Sigmoid colon (tissue), 4 donors: Measurements from ENCODE around the gene LIMS1.

Experiments
- CTCF ChIP-seq, 4 experiments: fragments of 450-650 bp in 3 of 4; fragments of 200-600 bp in 1 of 4; IDR thresholded peaks; one replicate each; pipeline ENCODE4 v1.5.1; 2016 to 2019; ENCODE audit warnings: antibody characterized with exemption in 4 of 4, mild to moderate bottlenecking in 3 of 4, moderate library complexity in 2 of 4
- POLR2A ChIP-seq, 2 donors: fragments of 450-650 bp; IDR thresholded peaks; one replicate each; pipeline ENCODE4 v1.6.1; 2016; ENCODE audit warnings: antibody characterized with exemption in 2 of 2, mild to moderate bottlenecking in 2 of 2, moderate library complexity in 2 of 2
- POLR2AphosphoS5 ChIP-seq, 4 donors: sonication (generic); formaldehyde crosslinking; IDR thresholded peaks; one replicate each; pipeline ENCODE4 v1.6.1; 2017; ENCODE audit warnings: antibody characterized with exemption in 4 of 4

GRCh38 chr2:108623616-108624015, 89.3 kb downstream of the LIMS1 start:
- TF ChIP-seq POLR2A (IDR thresholded peaks at IDR 0.05) = no peak
- no peak for TF ChIP-seq POLR2AphosphoS5 (IDR thresholded peaks at IDR 0.05)
- no peak for TF ChIP-seq CTCF (IDR thresholded peaks at IDR 0.05)
